ENCODE results near the gene CR2.
"Not testable (repeated sequence)": the region's sequence is repeated elsewhere in the genome, so short reads cannot be mapped to it uniquely, and the experiment has no call there.

The CR2 gene

GRCh38 chr1:207454046-207454964 lies at the start of gene CR2:
Gene CR2, plus strand, starts transcription at chr1:207454328. Its CDS starts 91 bp downstream, at chr1:207454419.
- peak; percentile 15 for DNase-seq (ENCODE audit: low read depth)

- no peak for DNase-seq (ENCODE audit: low read depth)
Measured at GRCh38 chr1:207404849-207405525, 49.1 kb upstream of the CR2 start.

DNA sequence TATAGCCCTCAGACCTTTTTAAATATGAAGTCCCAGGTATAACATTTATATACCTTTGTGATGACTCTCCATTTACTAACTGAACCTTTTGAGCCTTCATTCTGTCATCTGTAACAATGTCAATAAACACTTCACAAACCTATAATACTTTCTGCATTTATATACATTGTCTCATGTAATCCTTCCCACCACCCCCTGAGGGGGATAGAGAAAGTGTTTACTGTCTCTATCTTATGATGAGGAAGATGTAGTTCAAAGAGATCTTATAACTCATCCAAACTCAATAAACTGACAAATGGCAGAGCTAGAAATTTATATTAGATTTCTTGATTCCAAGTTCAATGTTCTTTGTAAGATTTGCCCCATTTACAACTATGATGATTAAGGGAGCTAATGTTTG lies 48.3 kb upstream of the CR2 start:
- no peak for DNase-seq (ENCODE audit: low read depth)

DNA sequence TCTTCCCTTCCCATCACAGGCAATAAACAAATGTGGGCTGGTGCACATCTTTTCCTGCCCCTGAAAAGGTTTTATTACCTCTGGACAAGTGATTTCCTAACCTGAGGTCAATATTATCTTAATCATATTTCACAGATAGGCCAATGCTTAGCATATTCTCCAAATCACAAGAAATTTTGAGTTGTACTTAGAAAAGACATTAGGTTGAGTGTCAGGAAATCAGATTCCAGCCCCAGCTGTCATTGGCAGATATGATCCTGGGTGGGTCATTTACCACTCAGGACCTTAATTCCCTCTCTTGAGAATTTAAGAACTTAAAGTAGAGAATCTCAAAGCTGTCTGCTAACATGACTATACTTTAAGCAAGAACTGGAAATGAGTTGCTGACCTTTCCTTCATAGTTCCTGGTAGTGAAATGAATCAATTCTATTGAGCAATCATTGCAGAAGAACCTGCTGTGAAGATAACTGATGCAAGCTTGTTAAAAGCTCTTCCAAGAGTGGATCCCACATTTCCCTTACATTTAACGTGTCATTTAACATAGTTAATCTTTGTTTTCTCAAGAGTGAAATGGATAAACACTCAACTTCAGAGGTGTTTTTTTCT lies 46.4 kb upstream of the CR2 start:
- DNase-seq (ENCODE audit: low read depth): no peak

- no peak for DNase-seq (ENCODE audit: low read depth)
Measured at GRCh38 chr1:207412845-207413244, 41.3 kb upstream of the CR2 start.

DNA sequence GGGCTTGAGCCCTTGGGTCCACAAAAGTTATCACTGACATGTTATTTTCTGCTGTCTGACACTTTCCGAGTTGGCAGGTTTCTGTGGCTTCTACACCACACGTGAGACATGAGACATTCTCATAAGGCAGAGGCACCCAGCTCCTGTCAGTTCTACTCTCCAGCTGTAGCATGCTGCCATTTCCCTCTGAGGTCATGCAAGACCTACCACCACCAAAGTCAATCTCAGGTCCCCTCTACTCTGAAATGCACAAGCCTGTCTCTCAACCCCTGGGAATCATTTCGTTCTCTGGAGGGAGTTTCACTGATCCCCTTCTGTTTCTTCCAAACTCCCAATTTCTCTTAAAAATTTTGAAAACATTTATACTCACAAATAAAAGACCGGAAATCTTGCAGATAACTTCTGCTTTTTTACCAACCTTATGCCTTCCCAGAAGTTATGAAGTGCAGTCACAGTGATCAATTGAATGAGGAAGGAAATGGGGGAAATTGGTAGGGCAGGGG lies 39.5 kb upstream of the CR2 start:
- DNase-seq (ENCODE audit: low read depth): no peak

DNA sequence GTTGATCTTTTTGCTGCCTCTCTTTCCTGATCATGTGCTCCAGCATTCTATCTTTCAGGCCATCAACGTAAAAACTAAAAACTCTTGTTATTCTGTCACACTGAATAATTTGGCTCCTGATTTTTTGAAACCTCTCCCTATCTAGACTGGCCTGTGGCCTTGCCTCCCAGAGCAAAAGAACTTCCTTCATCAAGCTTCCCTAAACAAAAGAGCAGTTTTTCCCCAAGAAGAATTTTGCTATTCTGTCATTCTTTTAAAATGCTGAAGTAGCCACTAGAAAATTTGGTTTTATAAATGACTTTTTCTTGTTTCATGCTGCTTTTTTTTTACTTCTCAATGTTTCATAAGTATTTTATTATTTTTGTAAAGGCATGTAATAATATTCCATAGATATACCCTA lies 37.1 kb upstream of the CR2 start:
- no peak for DNase-seq (ENCODE audit: low read depth)

DNA sequence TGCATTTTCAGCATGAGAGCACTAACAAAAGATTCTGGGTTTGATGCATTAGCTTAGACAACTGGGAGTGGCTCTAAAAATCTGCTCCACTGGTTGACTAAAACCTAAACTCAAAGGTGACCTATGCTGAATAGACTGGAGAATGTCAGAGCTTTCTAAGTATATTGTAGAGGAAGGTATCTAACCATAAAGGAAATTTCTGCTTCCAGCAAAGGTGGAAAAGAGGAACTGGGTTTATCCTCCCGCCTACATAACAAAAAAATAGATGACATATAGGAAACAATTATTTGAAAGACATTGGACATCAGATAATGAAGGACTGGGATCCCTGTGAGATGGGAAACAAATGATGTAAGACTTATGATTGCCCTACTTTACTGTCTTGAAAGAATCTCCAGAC lies 35.8 kb upstream of the CR2 start:
- no peak for DNase-seq (ENCODE audit: low read depth)

GRCh38 chr1:207420109-207420508 lies 34.0 kb upstream of the CR2 start:
- DNase-seq (ENCODE audit: low read depth): no peak

DNA sequence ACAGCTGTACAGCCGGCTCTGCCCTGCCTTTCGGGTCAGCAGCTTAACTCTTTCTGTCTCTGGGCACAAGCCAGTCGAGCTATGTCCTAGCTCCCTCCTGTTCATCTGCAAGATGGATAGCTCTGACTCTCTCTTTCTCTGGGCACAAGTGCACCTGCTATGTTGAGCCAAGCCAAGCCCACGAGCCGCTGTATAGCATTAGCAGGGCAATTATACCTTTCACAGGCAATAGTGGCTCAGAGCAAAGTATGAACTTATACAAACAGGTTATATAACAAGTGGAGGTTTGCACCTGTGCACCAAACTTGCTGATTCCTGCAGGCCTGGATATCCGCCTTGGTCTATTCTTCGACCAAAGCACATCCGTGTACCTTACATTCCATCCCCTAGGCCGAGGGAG lies 33.0 kb upstream of the CR2 start:
- no peak for DNase-seq (ENCODE audit: low read depth)

GRCh38 chr1:207423560-207424292 lies 30.4 kb upstream of the CR2 start:
- DNase-seq (ENCODE audit: low read depth): no peak

- no peak for DNase-seq (ENCODE audit: low read depth)
Measured at GRCh38 chr1:207424570-207425131, 29.5 kb upstream of the CR2 start.

DNA sequence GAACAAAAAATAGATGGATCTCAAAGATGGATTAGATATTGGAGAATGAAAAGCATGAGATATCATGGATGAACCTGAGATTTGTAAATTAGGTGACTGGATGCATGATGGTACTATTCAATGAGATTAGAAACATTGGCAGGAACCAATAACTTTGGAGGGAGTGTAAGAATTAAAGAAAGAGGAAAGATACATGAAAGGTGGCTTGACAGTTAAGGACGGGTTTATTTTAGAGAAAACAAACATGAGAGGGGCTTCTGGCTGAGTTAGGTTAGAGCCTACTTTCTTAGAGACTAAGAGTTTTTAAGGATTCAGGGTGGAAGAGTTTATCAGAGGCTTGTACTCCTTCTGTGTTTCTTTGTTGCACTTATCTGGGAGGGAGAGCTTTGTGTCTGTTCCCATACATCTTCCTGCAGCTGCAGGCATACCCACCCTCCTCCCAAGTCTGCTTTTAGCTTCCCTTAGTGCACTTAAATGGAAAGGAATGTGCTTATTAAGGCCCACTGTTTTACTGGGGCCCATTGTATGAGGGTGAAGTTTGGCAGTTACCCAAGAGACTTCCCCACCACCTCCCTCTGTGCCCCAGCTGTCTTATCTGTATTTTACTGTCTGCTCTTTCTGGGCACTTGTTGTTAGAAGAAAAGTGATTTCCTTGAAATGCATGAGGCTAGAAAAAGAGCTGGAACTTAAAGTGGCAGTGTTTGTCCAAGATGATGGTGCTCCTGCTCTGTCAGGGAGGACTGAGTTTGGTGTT lies 26.1 kb upstream of the CR2 start:
- DNase-seq (ENCODE audit: low read depth): no peak

DNA sequence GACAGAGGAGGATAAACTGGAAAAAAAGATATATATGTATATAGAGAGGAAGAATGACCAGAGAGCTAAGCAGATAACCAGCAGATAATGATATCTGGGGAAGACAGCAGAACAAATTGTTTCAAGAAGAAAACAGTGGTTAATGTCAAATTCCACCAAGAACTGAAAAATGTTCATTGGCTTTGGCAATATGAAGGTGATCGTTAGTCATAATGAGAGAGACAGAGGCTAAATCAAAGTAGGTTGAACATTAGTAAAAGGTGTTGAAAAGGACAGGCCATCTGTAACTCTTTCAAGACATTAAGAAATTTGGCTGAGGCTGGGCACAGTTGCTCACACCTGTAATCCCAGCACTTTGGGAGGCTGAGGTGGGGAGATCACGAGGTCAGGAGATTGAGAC lies 25.3 kb upstream of the CR2 start:
- DNase-seq (ENCODE audit: low read depth): no peak

GRCh38 chr1:207429963-207430362 lies 24.2 kb upstream of the CR2 start:
- DNase-seq (ENCODE audit: low read depth): no peak

GRCh38 chr1:207430602-207431001 lies 23.5 kb upstream of the CR2 start:
- DNase-seq (ENCODE audit: low read depth): no peak

- DNase-seq (ENCODE audit: low read depth): no peak
Measured at GRCh38 chr1:207431508-207431907, 22.6 kb upstream of the CR2 start.

GRCh38 chr1:207433435-207433834 lies 20.7 kb upstream of the CR2 start:
- no peak for DNase-seq (ENCODE audit: low read depth)

DNA sequence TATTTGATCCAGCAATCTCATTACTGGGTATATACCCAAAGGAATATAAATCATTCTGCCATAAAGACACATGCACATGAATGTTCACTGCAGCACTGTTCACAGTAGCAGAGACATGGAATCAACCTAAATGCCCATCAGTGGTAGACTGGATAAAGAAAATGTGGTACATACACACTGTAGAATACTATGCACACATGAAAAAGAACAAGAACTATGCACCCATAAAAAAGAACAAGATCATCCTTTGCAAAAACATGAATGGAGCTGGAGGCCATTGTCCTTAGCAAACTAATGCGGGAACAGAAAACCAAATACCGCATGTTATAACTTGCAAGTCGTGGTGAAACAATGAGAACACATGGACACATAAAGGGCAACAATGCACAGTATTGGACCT lies 17.4 kb upstream of the CR2 start:
- not testable (repeated sequence) for DNase-seq (ENCODE audit: low read depth)

GRCh38 chr1:207440626-207441025 lies 13.5 kb upstream of the CR2 start:
- no peak for DNase-seq (ENCODE audit: low read depth)

All from stimulated activated CD8-positive, alpha-beta memory T cell treated with anti-CD3 and anti-CD28 coated beads, Interleukin-12 subunit alpha, Interleukin-12 subunit beta, amount 100 ng/mL, for 1 hour (primary cell).